ENCODE measurements around the gene DENND1A. TPM values are rescaled to one million over a fixed set of nuclear protein-coding genes. Genes with fewer than 3 reads are reported as not detected.
A peak's percentile ranks its signal among the peaks of the same experiment; 100 is the strongest.

The DENND1A gene
- total RNA-seq, 2 experiments from 2014 or later = 23.7 to 29.5 TPM

- Mint-ChIP-seq H3K4me1 (peaks cover 5% of the 10 kb centered on the region), H3K27ac (no peak overlapping the region), H3K4me3 (no peak overlapping the region), H3K27me3 (peaks cover 21% of the 10 kb centered on the region), H3K9me3 (ENCODE audit: low read depth) (no peaks in the 10 kb centered on the region), H3K36me3 (ENCODE audit: low read depth) (no peaks in the 10 kb centered on the region)
- intact Hi-C loops (cut with DNase I, micrococcal nuclease) = loop anchor here (1.0 to 5.0 kb wide), 2 partner anchors 81 to 82 kb away; no protein-coding TSS in a partner anchor
- ChIA-PET POLR2A (no interaction called here), CTCF (interaction anchor here (2.0 kb wide), 1 partner anchor 80 kb away, joined by 7 read pairs; no protein-coding TSS in a partner anchor)
- DNase-seq (no peak), ATAC-seq (no peak)
Measured at GRCh38 chr9:123960366-123960765, 30.4 kb upstream of the DENND1A start.

- ChIA-PET POLR2A (no interaction called here), CTCF (interaction anchor here (2.0 kb wide), 1 partner anchor 81 kb away, joined by 7 read pairs; no protein-coding TSS in a partner anchor)
- Mint-ChIP-seq H3K4me3 (no peak overlapping the region), H3K27ac (no peak overlapping the region), H3K27me3 (peaks cover 16% of the 10 kb centered on the region), H3K9me3 (ENCODE audit: low read depth) (no peaks in the 10 kb centered on the region), H3K4me1 (peaks cover 5% of the 10 kb centered on the region), H3K36me3 (ENCODE audit: low read depth) (no peaks in the 10 kb centered on the region)
- ATAC-seq = no peak
- no peak for DNase-seq
- intact Hi-C loops (cut with DNase I, micrococcal nuclease) = loop anchor here (1.0 to 5.0 kb wide), 2 partner anchors 82 to 83 kb away; no protein-coding TSS in a partner anchor
Measured at GRCh38 chr9:123959787-123960186, 29.9 kb upstream of the DENND1A start.

GRCh38 chr9:123957731-123958130, 27.8 kb upstream of the DENND1A start:
- Mint-ChIP-seq H3K4me3 (no peak overlapping the region), H3K27me3 (peaks cover 15% of the 10 kb centered on the region), H3K9me3 (ENCODE audit: low read depth) (no peaks in the 10 kb centered on the region), H3K4me1 (peaks cover 10% of the 10 kb centered on the region), H3K27ac (no peak overlapping the region), H3K36me3 (ENCODE audit: low read depth) (no peaks in the 10 kb centered on the region)
- ATAC-seq (peak; percentile 44), DNase-seq (no peak)
- intact Hi-C loops (cut with DNase I, micrococcal nuclease) = no loop called here
- ChIA-PET CTCF (interaction anchor here (0.8 to 1.4 kb wide), 2 partner anchors 83 to 85 kb away, joined by 4 read pairs; no protein-coding TSS in a partner anchor), POLR2A (no interaction called here)

- ChIA-PET POLR2A (no interaction called here), CTCF (interaction anchor here (1.0 to 1.4 kb wide), 2 partner anchors 83 to 310 kb away, joined by 3 to 4 read pairs; no protein-coding TSS in a partner anchor)
- H3K4me1 Mint-ChIP-seq = peaks cover 10% of the 10 kb centered on the region
- no peak overlapping the region for H3K4me3 Mint-ChIP-seq
- H3K9me3 Mint-ChIP-seq (ENCODE audit: low read depth) = no peaks in the 10 kb centered on the region
- no peak for DNase-seq
- intact Hi-C loops (cut with DNase I, micrococcal nuclease) = no loop called here
- no peak for ATAC-seq
- H3K27me3 Mint-ChIP-seq = peaks cover 16% of the 10 kb centered on the region
- H3K27ac Mint-ChIP-seq = no peak overlapping the region
- no peaks in the 10 kb centered on the region for H3K36me3 Mint-ChIP-seq (ENCODE audit: low read depth)
Measured at GRCh38 chr9:123957168-123957721, 27.3 kb upstream of the DENND1A start.

- Mint-ChIP-seq H3K4me1 (peaks cover 10% of the 10 kb centered on the region), H3K27ac (no peak overlapping the region), H3K9me3 (ENCODE audit: low read depth) (no peaks in the 10 kb centered on the region), H3K36me3 (ENCODE audit: low read depth) (no peaks in the 10 kb centered on the region), H3K4me3 (no peak overlapping the region), H3K27me3 (peaks cover 13% of the 10 kb centered on the region)
- no peak for DNase-seq
- ChIA-PET POLR2A (no interaction called here), CTCF (no interaction called here)
- no peak for ATAC-seq
- intact Hi-C loops (cut with DNase I, micrococcal nuclease) = no loop called here
Measured at GRCh38 chr9:123955637-123956036, 25.7 kb upstream of the DENND1A start.

GRCh38 chr9:123954518-123955280, 24.8 kb upstream of the DENND1A start:
- Mint-ChIP-seq H3K27me3 (peaks cover 11% of the 10 kb centered on the region), H3K27ac (no peak overlapping the region), H3K4me1 (peaks cover 10% of the 10 kb centered on the region), H3K36me3 (ENCODE audit: low read depth) (no peaks in the 10 kb centered on the region), H3K4me3 (no peak overlapping the region), H3K9me3 (ENCODE audit: low read depth) (no peaks in the 10 kb centered on the region)
- DNase-seq (no peak), ATAC-seq (no peak)
- ChIA-PET CTCF (no interaction called here), POLR2A (no interaction called here)
- intact Hi-C loops (cut with DNase I, micrococcal nuclease) = no loop called here

GRCh38 chr9:123952641-123953495, 22.9 kb upstream of the DENND1A start:
- Mint-ChIP-seq H3K27me3 (peaks cover 6% of the 10 kb centered on the region), H3K36me3 (ENCODE audit: low read depth) (no peaks in the 10 kb centered on the region), H3K4me3 (no peak overlapping the region), H3K9me3 (ENCODE audit: low read depth) (no peaks in the 10 kb centered on the region), H3K27ac (no peak overlapping the region), H3K4me1 (peaks cover 10% of the 10 kb centered on the region)
- DNase-seq (no peak), ATAC-seq (peak; percentile 9)
- ChIA-PET POLR2A (no interaction called here), CTCF (interaction anchor here (0.8 kb wide), 1 partner anchor 543 kb away, joined by 3 read pairs; no protein-coding TSS in a partner anchor)
- intact Hi-C loops (cut with DNase I, micrococcal nuclease) = no loop called here

- CTCF ChIA-PET = interaction anchor here (0.8 kb wide), 1 partner anchor 11 kb away, joined by 3 read pairs; no protein-coding TSS in a partner anchor
- no peak overlapping the region for H3K27ac Mint-ChIP-seq
- H3K36me3 Mint-ChIP-seq (ENCODE audit: low read depth) = no peaks in the 10 kb centered on the region
- peaks cover 3% of the 10 kb centered on the region for H3K27me3 Mint-ChIP-seq
- no peaks in the 10 kb centered on the region for H3K9me3 Mint-ChIP-seq (ENCODE audit: low read depth)
- ATAC-seq (no peak), DNase-seq (no peak)
- H3K4me3 Mint-ChIP-seq = no peak overlapping the region
- POLR2A ChIA-PET = no interaction called here
- intact Hi-C loops (cut with DNase I, micrococcal nuclease) = no loop called here
- peaks cover 2% of the 10 kb centered on the region for H3K4me1 Mint-ChIP-seq
Measured at GRCh38 chr9:123948286-123948685, 18.4 kb upstream of the DENND1A start.

GRCh38 chr9:123947326-123947725, 17.4 kb upstream of the DENND1A start:
- intact Hi-C loops (cut with DNase I, micrococcal nuclease) = no loop called here
- H3K4me1 Mint-ChIP-seq = no peaks in the 10 kb centered on the region
- H3K27me3 Mint-ChIP-seq = no peaks in the 10 kb centered on the region
- no peak for ATAC-seq
- CTCF ChIA-PET = no interaction called here
- no peak overlapping the region for H3K4me3 Mint-ChIP-seq
- DNase-seq = no peak
- no peaks in the 10 kb centered on the region for H3K36me3 Mint-ChIP-seq (ENCODE audit: low read depth)
- H3K9me3 Mint-ChIP-seq (ENCODE audit: low read depth) = no peaks in the 10 kb centered on the region
- POLR2A ChIA-PET = no interaction called here
- no peak overlapping the region for H3K27ac Mint-ChIP-seq

GRCh38 chr9:123946101-123946821, 16.3 kb upstream of the DENND1A start:
- DNase-seq = no peak
- H3K36me3 Mint-ChIP-seq (ENCODE audit: low read depth) = no peaks in the 10 kb centered on the region
- no peaks in the 10 kb centered on the region for H3K9me3 Mint-ChIP-seq (ENCODE audit: low read depth)
- CTCF ChIA-PET = no interaction called here
- H3K4me3 Mint-ChIP-seq = no peak overlapping the region
- POLR2A ChIA-PET = no interaction called here
- intact Hi-C loops (cut with DNase I, micrococcal nuclease) = no loop called here
- H3K27ac Mint-ChIP-seq = no peak overlapping the region
- H3K27me3 Mint-ChIP-seq = no peaks in the 10 kb centered on the region
- no peak for ATAC-seq
- H3K4me1 Mint-ChIP-seq = no peaks in the 10 kb centered on the region

GRCh38 chr9:123945532-123945931, 15.6 kb upstream of the DENND1A start:
- Mint-ChIP-seq H3K4me1 (no peaks in the 10 kb centered on the region), H3K27me3 (no peaks in the 10 kb centered on the region), H3K9me3 (ENCODE audit: low read depth) (no peaks in the 10 kb centered on the region), H3K4me3 (no peak overlapping the region), H3K36me3 (ENCODE audit: low read depth) (no peaks in the 10 kb centered on the region), H3K27ac (no peak overlapping the region)
- DNase-seq (no peak), ATAC-seq (no peak)
- ChIA-PET POLR2A (no interaction called here), CTCF (no interaction called here)
- intact Hi-C loops (cut with DNase I, micrococcal nuclease) = no loop called here

Measured in activated CD4-positive, alpha-beta T cell treated with anti-CD3 and anti-CD28 coated beads for 36 hours (primary cell).